H1 (cell line): ENCODE data around the gene PPP1R17.

Experiments used
- CTCF ChIP-seq, 3 experiments: IDR thresholded peaks; 1 replicate in 2 of 3; 2 replicates in 1 of 3; pipeline versions ENCODE4 v1.5.1 to v1.6.1; 2011; ENCODE audit warnings: low read length in 3 of 3, mild to moderate bottlenecking in 3 of 3, inconsistent platforms in 2 of 3, low read depth in 1 of 3, moderate library complexity in 1 of 3; ENCODE audit not compliant: insufficient read depth in 1 of 3; ENCODE audit errors: control extremely low read depth in 1 of 3
- E2F6 ChIP-seq: IDR thresholded peaks from 2 replicates; pipeline ENCODE4 v1.6.1; 2012; ENCODE audit warnings: inconsistent platforms
- EP300 ChIP-seq, 2 experiments: IDR thresholded peaks; 1 replicate in 1 of 2; 2 replicates in 1 of 2; pipeline ENCODE4 v1.6.1; 2011 to 2012; ENCODE audit warnings: low read depth in 2 of 2, low read length in 2 of 2, mild to moderate bottlenecking in 2 of 2, borderline replicate concordance in 1 of 2, inconsistent platforms in 1 of 2, moderate library complexity in 1 of 2
- POLR2A ChIP-seq, 2 experiments: IDR thresholded peaks; 1 replicate in 1 of 2; 2 replicates in 1 of 2; pipeline ENCODE4 v1.6.1; 2011; ENCODE audit warnings: low read depth in 2 of 2, low read length in 2 of 2, mild to moderate bottlenecking in 2 of 2; ENCODE audit errors: control extremely low read depth in 1 of 2
- POLR2AphosphoS5 ChIP-seq: IDR thresholded peaks from 2 replicates; pipeline ENCODE4 v1.6.1; 2011; ENCODE audit warnings: low read depth, low read length
- TF ChIP-seq, protein P1 (sequence below): IDR thresholded peaks from 2 replicates; pipeline ENCODE4 v1.6.1; 2011; ENCODE audit warnings: low read length, improper control_type of control experiment

- no peak for TF ChIP-seq POLR2AphosphoS5
- no peak for TF ChIP-seq CTCF (IDR thresholded peaks at IDR 0.05; ENCODE audit: control extremely low read depth in 1 of 3, insufficient read depth in 1 of 3, low read depth in 1 of 3, low read length in 3 of 3)
- TF ChIP-seq, protein P1, sequence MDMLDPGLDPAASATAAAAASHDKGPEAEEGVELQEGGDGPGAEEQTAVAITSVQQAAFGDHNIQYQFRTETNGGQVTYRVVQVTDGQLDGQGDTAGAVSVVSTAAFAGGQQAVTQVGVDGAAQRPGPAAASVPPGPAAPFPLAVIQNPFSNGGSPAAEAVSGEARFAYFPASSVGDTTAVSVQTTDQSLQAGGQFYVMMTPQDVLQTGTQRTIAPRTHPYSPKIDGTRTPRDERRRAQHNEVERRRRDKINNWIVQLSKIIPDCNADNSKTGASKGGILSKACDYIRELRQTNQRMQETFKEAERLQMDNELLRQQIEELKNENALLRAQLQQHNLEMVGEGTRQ = no peak
- TF ChIP-seq E2F6 = no peak
- TF ChIP-seq POLR2A (IDR thresholded peaks at IDR 0.05; ENCODE audit: control extremely low read depth in 1 of 2, low read depth in 2 of 2, low read length in 2 of 2) = no peak
- no peak for TF ChIP-seq EP300 (IDR thresholded peaks at IDR 0.05; ENCODE audit: borderline replicate concordance in 1 of 2, low read depth in 2 of 2, low read length in 2 of 2)
Observed at GRCh38 chr7:31724696-31725095, 37.7 kb downstream of the PPP1R17 start.
